Adrenal gland (tissue), 5 donors: ENCODE measurements around the gene MRPL3.

Experiments
- CTCF ChIP-seq, 6 experiments: fragments of 450-650 bp in 4 of 6; fragments of 200-600 bp in 2 of 6; sonication (generic) in 1 of 6; IDR thresholded peaks; 1 replicate in 5 of 6; 2 replicates in 1 of 6; pipeline versions ENCODE4 v1.5.1 to v1.8.0; 2016 to 2021; ENCODE audit warnings: antibody characterized with exemption in 6 of 6, mild to moderate bottlenecking in 2 of 6, moderate library complexity in 1 of 6
- POLR2A ChIP-seq, 2 donors: fragments of 450-650 bp; IDR thresholded peaks; one replicate each; pipeline ENCODE4 v1.6.1; 2017; ENCODE audit warnings: antibody characterized with exemption in 2 of 2, mild to moderate bottlenecking in 2 of 2, moderate library complexity in 1 of 2
- donor health status: DM: no; HTN: no; CAD: no.

- no peak for TF ChIP-seq CTCF (IDR thresholded peaks at IDR 0.05)
- TF ChIP-seq POLR2A (IDR thresholded peaks at IDR 0.05): no peak
Measured at GRCh38 chr3:131540143-131540542, 37.4 kb upstream of the MRPL3 start.
